Activated CD8-positive, alpha-beta memory T cell treated with anti-CD3 and anti-CD28 coated beads, Interleukin-2, amount 50 U/mL, for 24 hours (primary cell): ENCODE data around the gene CERT1.

Source experiments
- DNase-seq: peaks from one replicate; pipeline ENCODE4 v3.0.0-alpha.2; 2020; ENCODE audit errors: extremely low read depth

Gene CERT1

GRCh38 chr5:75471193-75471592 is 40.2 kb downstream of the CERT1 start:
- DNase-seq, result no peak

GRCh38 chr5:75469017-75469416 is 42.4 kb downstream of the CERT1 start:
- DNase-seq, result no peak

GRCh38 chr5:75468593-75468992 is 42.8 kb downstream of the CERT1 start:
- no peak for DNase-seq

- no peak for DNase-seq
Observed at GRCh38 chr5:75466006-75466716, 45.3 kb downstream of the CERT1 start.

- no peak for DNase-seq
Observed at GRCh38 chr5:75465480-75465879, 45.9 kb downstream of the CERT1 start.

- no peak for DNase-seq
Observed at GRCh38 chr5:75463726-75464125, 47.7 kb downstream of the CERT1 start.

- DNase-seq, result no peak
Observed at GRCh38 chr5:75461679-75462078, 49.8 kb downstream of the CERT1 start.

- no peak for DNase-seq
Observed at GRCh38 chr5:75460942-75461610, 50.4 kb downstream of the CERT1 start.

- no peak for DNase-seq
Observed at GRCh38 chr5:75460532-75460931, 50.9 kb downstream of the CERT1 start.

- no peak for DNase-seq
Observed at GRCh38 chr5:75457691-75458090, 53.7 kb downstream of the CERT1 start.

GRCh38 chr5:75457161-75457560 is 54.3 kb downstream of the CERT1 start:
- no peak for DNase-seq

- no peak for DNase-seq
Observed at GRCh38 chr5:75450069-75450468, 61.4 kb downstream of the CERT1 start.

GRCh38 chr5:75446068-75446467 is 65.4 kb downstream of the CERT1 start:
- DNase-seq, result no peak

- no peak for DNase-seq
Observed at GRCh38 chr5:75441560-75441959, 69.9 kb downstream of the CERT1 start.

GRCh38 chr5:75439276-75439675 is 72.2 kb downstream of the CERT1 start:
- no peak for DNase-seq

- no peak for DNase-seq
Observed at GRCh38 chr5:75438722-75439121, 72.7 kb downstream of the CERT1 start.

- DNase-seq, result no peak
Observed at GRCh38 chr5:75435096-75435495, 76.3 kb downstream of the CERT1 start.

- DNase-seq, result no peak
Observed at GRCh38 chr5:75433814-75434506, 77.5 kb downstream of the CERT1 start.

- DNase-seq, result no peak
Observed at GRCh38 chr5:75414241-75414640, 97.2 kb downstream of the CERT1 start.

- no peak for DNase-seq
Observed at GRCh38 chr5:75412111-75412990, 99.1 kb downstream of the CERT1 start.

- no peak for DNase-seq
Observed at GRCh38 chr5:75405296-75405695, 106.1 kb downstream of the CERT1 start.

- no peak for DNase-seq
Observed at GRCh38 chr5:75395277-75395676, 116.2 kb downstream of the CERT1 start.
